A549 (cell line): ENCODE results near the gene SYT15B. TPM values are rescaled to one million over a fixed set of nuclear protein-coding genes. Genes with fewer than 3 reads are reported as not detected.
"Not testable (repeated sequence)": the region's sequence is repeated elsewhere in the genome, so short reads cannot be mapped to it uniquely, and the experiment has no call there.

ENCODE experiments used
- ATAC-seq, 2 experiments: fragments of 200-7000 bp in 1 of 2; fragments of >200 bp in 1 of 2; cut with Nextera tagmentation in 1 of 2; cut with Tn5 transposase in 1 of 2; 3 replicates each; pipeline versions ENCODE4 v1.8.0 to v1.9.1; 2018 to 2020; ENCODE audit warnings: mild to moderate bottlenecking in 1 of 2, moderate library complexity in 1 of 2
- CTCF ChIA-PET: fragments of 300-600 bp; sonication (Branson Sonifier 250); formaldehyde crosslinking; extraction: SDS; loops from one replicate; lab custom pipeline; 2021; ENCODE audit warnings: antibody characterized with exemption, inconsistent platforms; lab: Yijun Ruan, JAX
- POLR2A ChIA-PET: fragments of 350-600 bp; formaldehyde crosslinking; extraction: SDS; loops from one replicate; lab custom pipeline; 2021; ENCODE audit warnings: antibody characterized with exemption, inconsistent platforms; lab: Yijun Ruan, JAX
- DNase-seq, 2 experiments: peaks; one replicate each; pipeline versions ENCODE4 v3.0.0 to v3.0.0-alpha.2; 2011 to 2016; ENCODE audit warnings: low read depth in 1 of 2, low spot score in 1 of 2
- FAIRE-seq: peaks from 2 replicates; lab custom pipeline; 2011; peaks lifted over from hg19 to GRCh38; lab: Jason Lieb, UNC
- H3K27ac ChIP-seq, 2 experiments: fragments of >200 bp; sonication (Bioruptor Twin); formaldehyde crosslinking; 3 replicates each; pipeline ENCODE4 v1.5.1; 2016 to 2017
- H3K4me1 ChIP-seq: fragments of >200 bp; sonication (Bioruptor Twin); formaldehyde crosslinking; 3 replicates; pipeline ENCODE4 v1.6.1; 2016
- H3K4me2 ChIP-seq: fragments of >200 bp; sonication (Bioruptor Twin); formaldehyde crosslinking; 3 replicates; pipeline ENCODE4 v1.6.1; 2016
- H3K4me3 ChIP-seq: fragments of >200 bp; sonication (Bioruptor Twin); formaldehyde crosslinking; 3 replicates; pipeline ENCODE4 v1.5.1; 2016
- H3K9me3 ChIP-seq: fragments of >200 bp; sonication (Bioruptor Twin); formaldehyde crosslinking; 3 replicates; pipeline ENCODE4 v1.6.1; 2016
- CEBPB ChIP-seq, 2 experiments: fragments of >200 bp in 1 of 2; sonication (Bioruptor Twin) in 1 of 2; formaldehyde crosslinking in 1 of 2; IDR thresholded peaks; 2 replicates each; pipeline ENCODE4 v1.6.1; 2012 to 2016
- RAD21 ChIP-seq, 2 experiments: fragments of >200 bp in 1 of 2; sonication (Bioruptor Twin) in 1 of 2; formaldehyde crosslinking in 1 of 2; IDR thresholded peaks in 1 of 2; conservative IDR thresholded peaks in 1 of 2; 2 replicates in 1 of 2; 3 replicates in 1 of 2; pipeline ENCODE4 v1.6.1; 2012 to 2018; ENCODE audit warnings: inconsistent platforms in 1 of 2
- WGBS: methylation state at CpG from one replicate; pipeline ENCODE4 v1.1.6; 2017; ENCODE audit errors: missing lambda C conversion rate; 5-methylcytosine and 5-hydroxymethylcytosine counted together
- polyA plus RNA-seq, 4 experiments: library from polyadenylated mRNA; depleted of rRNA in 3 of 4; stranded (reverse); fragments of >200 nt; fragmentation: RNase III in 1 of 4; extraction: RNeasy Plus Mini Kit Qiagen cat#74134 plus additional on column Dnase treatment in 1 of 4; gene quantifications; 2 replicates in 3 of 4; 3 replicates in 1 of 4; pipeline ENCODE4 v1.2.3, GENCODE V29; 2011 to 2017

Gene SYT15B
- polyA plus RNA-seq, 2 of the 4 experiments (the other 2 are of a cell fraction) = 1.9 to 2.0 TPM

- peak in 1 of 2 experiments; percentile 26 for DNase-seq
- Histone ChIP-seq H3K4me2 (peak overlapping the region; percentile 74), H3K4me3 (peak overlapping the region; percentile 59), H3K27ac (peak overlapping the region; percentile 88 to 89)
- peak in 1 of 2 experiments; percentile 34; a peak in 2 of 5 replicates for TF ChIP-seq RAD21 (conservative IDR thresholded peaks at IDR 0.05 in 1 of 2, IDR thresholded peaks at IDR 0.05 in 1 of 2)
- H3K9me3 ChIP-seq, POLR2A ChIA-PET, CTCF ChIA-PET, H3K4me1 ChIP-seq, FAIRE-seq: not testable (repeated sequence)
- WGBS = under 1% methylated on average over 13 of the region's 48 CpGs
- peak; percentile 93 to 96 for ATAC-seq
Observed at GRCh38 chr10:47743611-47744550, 19.5 kb downstream of the SYT15B start.

- H3K4me3 ChIP-seq, POLR2A ChIA-PET, DNase-seq, H3K9me3 ChIP-seq, H3K27ac ChIP-seq, CTCF ChIA-PET, H3K4me1 ChIP-seq, FAIRE-seq, ATAC-seq, H3K4me2 ChIP-seq: not testable (repeated sequence)
- 63% methylated on average over 2 of the region's 2 CpGs for WGBS
Observed at GRCh38 chr10:47740868-47741267, 22.5 kb downstream of the SYT15B start.

- DNase-seq, H3K9me3 ChIP-seq, FAIRE-seq, H3K4me3 ChIP-seq, H3K4me1 ChIP-seq, CTCF ChIA-PET, H3K4me2 ChIP-seq, H3K27ac ChIP-seq, ATAC-seq, POLR2A ChIA-PET: not testable (repeated sequence)
- 92% methylated on average over 1 of the region's 5 CpGs for WGBS
Observed at GRCh38 chr10:47730911-47731310, 32.5 kb downstream of the SYT15B start.

GRCh38 chr10:47725740-47726139 lies 37.7 kb downstream of the SYT15B start:
- no CpG with 5 or more reads among the region's 6 CpGs for WGBS
- not testable (repeated sequence) for ATAC-seq, FAIRE-seq

GRCh38 chr10:47725047-47725446 lies 38.3 kb downstream of the SYT15B start:
- POLR2A ChIA-PET, CTCF ChIA-PET, H3K27ac ChIP-seq, H3K4me2 ChIP-seq, H3K9me3 ChIP-seq, DNase-seq, FAIRE-seq, H3K4me1 ChIP-seq, ATAC-seq, H3K4me3 ChIP-seq: not testable (repeated sequence)
- no CpG with 5 or more reads among the region's 3 CpGs for WGBS

More at GRCh38 chr10:47725740-47726139, 37.7 kb downstream of the SYT15B start:
- H3K4me1 ChIP-seq, DNase-seq, H3K9me3 ChIP-seq, POLR2A ChIA-PET, H3K4me2 ChIP-seq, H3K4me3 ChIP-seq, H3K27ac ChIP-seq, CTCF ChIA-PET: not testable (repeated sequence)

- peak in 1 of 2 experiments; percentile 44; a peak in 1 of 4 replicates for TF ChIP-seq CEBPB (IDR thresholded peaks at IDR 0.05)
- H3K4me3 ChIP-seq, POLR2A ChIA-PET, H3K4me1 ChIP-seq, DNase-seq, H3K9me3 ChIP-seq, ATAC-seq, H3K4me2 ChIP-seq, H3K27ac ChIP-seq, CTCF ChIA-PET, FAIRE-seq: not testable (repeated sequence)
- 65% methylated on average over 4 of the region's 6 CpGs for WGBS
Observed at GRCh38 chr10:47724119-47724518, 39.3 kb downstream of the SYT15B start.

GRCh38 chr10:47723362-47723761 lies 40.0 kb downstream of the SYT15B start:
- H3K4me1 ChIP-seq, H3K9me3 ChIP-seq, POLR2A ChIA-PET, H3K4me3 ChIP-seq, ATAC-seq, CTCF ChIA-PET, DNase-seq, H3K4me2 ChIP-seq, FAIRE-seq, H3K27ac ChIP-seq: not testable (repeated sequence)
- WGBS = 69% methylated on average over 2 of the region's 3 CpGs

GRCh38 chr10:47717011-47717769 lies 46.2 kb downstream of the SYT15B start:
- CTCF ChIA-PET, DNase-seq, H3K4me2 ChIP-seq, H3K4me3 ChIP-seq, FAIRE-seq, POLR2A ChIA-PET, H3K9me3 ChIP-seq, H3K27ac ChIP-seq, ATAC-seq, H3K4me1 ChIP-seq: not testable (repeated sequence)
- 92% methylated on average over 4 of the region's 8 CpGs for WGBS
